NCI-H345 treated with DMSO at 0.1 percent for 48 hours (cell line): ENCODE results near the gene PCID2.

Experiments
- DNase-seq: peaks from one replicate; lab custom pipeline; 2025; ENCODE audit not compliant: unreplicated experiment; lab: John Stamatoyannopoulos, UW

PCID2 gene

GRCh38 chr13:113129921-113130750, 78.3 kb downstream of the PCID2 start:
- DNase-seq, result no peak

- no peak for DNase-seq
Observed at GRCh38 chr13:113129480-113129879, 79.0 kb downstream of the PCID2 start.
